HepG2 (cell line): ENCODE results near the gene BBIP1. TPM values are rescaled to one million over a fixed set of nuclear protein-coding genes. Genes with fewer than 3 reads are reported as not detected.

Source experiments
- ATAC-seq: fragments of 200-7000 bp; cut with Tn5 transposase; 3 replicates; pipeline ENCODE4 v1.9.1; 2020; ENCODE audit warnings: mild to moderate bottlenecking, moderate library complexity
- BruUV-seq: library from RNA; stranded (reverse); fragments of 400-500 nt; replicated peaks from 2 replicates; lab custom pipeline; 2021; lab: Mats Ljungman, UMichigan
- CTCF ChIA-PET: fragments of 300-600 bp; formaldehyde crosslinking; extraction: SDS; loops from one replicate; lab custom pipeline; 2021; ENCODE audit warnings: low total read pairs, inconsistent platforms, low intra/inter-chr PET ratio; lab: Yijun Ruan, JAX
- POLR2A ChIA-PET: fragments of 350-600 bp; sonication (Branson Sonifier 250); formaldehyde crosslinking; loops from one replicate; lab custom pipeline; 2020; ENCODE audit warnings: antibody characterized with exemption, inconsistent platforms; lab: Yijun Ruan, JAX
- DNase-seq: peaks from one replicate; pipeline ENCODE4 v3.0.0-alpha.2; 2015; ENCODE audit warnings: low spot score
- FAIRE-seq: peaks from 3 replicates; lab custom pipeline; 2011; peaks lifted over from hg19 to GRCh38; lab: Jason Lieb, UNC
- H2AFZ ChIP-seq: one replicate; pipeline ENCODE4 v1.6.1; 2011; ENCODE audit warnings: low read length, inconsistent platforms
- H3K27ac ChIP-seq: fragments of 300-600 bp; 3 replicates; pipeline ENCODE4 v1.8.0; 2011; ENCODE audit warnings: mixed run types, mild to moderate bottlenecking, mixed read lengths, low read length, inconsistent platforms; ENCODE audit not compliant: insufficient read depth; ENCODE audit errors: extremely low read length
- H3K27me3 ChIP-seq, 2 experiments: fragments of 200-600 bp in 1 of 2; 2 replicates in 1 of 2; 3 replicates in 1 of 2; pipeline versions ENCODE4 v1.6.0 to v1.8.0; 2011; ENCODE audit warnings: low read length in 2 of 2, mild to moderate bottlenecking in 2 of 2, moderate library complexity in 2 of 2, inconsistent platforms in 1 of 2; ENCODE audit not compliant: insufficient read depth in 2 of 2, control insufficient read depth in 1 of 2
- H3K36me3 ChIP-seq, 2 experiments: fragments of 200-600 bp in 1 of 2; replicated peaks in 1 of 2; 2 replicates in 1 of 2; 3 replicates in 1 of 2; pipeline versions ENCODE4 v1.5.1 to v1.8.0; 2011; ENCODE audit warnings: low read length in 2 of 2, inconsistent platforms in 1 of 2; ENCODE audit not compliant: insufficient read depth in 2 of 2, control insufficient read depth in 1 of 2
- H3K4me1 ChIP-seq: 2 replicates; pipeline ENCODE4 v1.5.1; 2012; ENCODE audit warnings: low read length, inconsistent platforms; ENCODE audit not compliant: insufficient read depth
- H3K4me2 ChIP-seq: 2 replicates; pipeline ENCODE4 v1.6.0; 2011; ENCODE audit warnings: low read depth, low read length, inconsistent platforms
- H3K4me3 ChIP-seq, 3 experiments: fragments of 200-600 bp in 1 of 3; sonication (generic), shearing (Covaris generic) in 1 of 3; replicated peaks in 1 of 3; 2 replicates each; pipeline ENCODE4 v1.5.1; 2011 to 2016; ENCODE audit warnings: low read length in 3 of 3, inconsistent platforms in 2 of 3, low read depth in 2 of 3, mild to moderate bottlenecking in 2 of 3, control low read depth in 1 of 3, mixed read lengths in 1 of 3; ENCODE audit not compliant: insufficient read depth in 1 of 3
- H3K79me2 ChIP-seq: one replicate; pipeline ENCODE4 v1.6.1; 2011; ENCODE audit warnings: low read length, inconsistent platforms; ENCODE audit not compliant: insufficient read depth
- H3K9ac ChIP-seq: 2 replicates; pipeline ENCODE4 v1.6.0; 2011; ENCODE audit warnings: mild to moderate bottlenecking, low read depth, low read length, inconsistent platforms; ENCODE audit not compliant: insufficient read depth
- H3K9me3 ChIP-seq: 2 replicates; pipeline ENCODE4 v1.5.1; 2012; ENCODE audit warnings: mild to moderate bottlenecking, low read length
- H4K20me1 ChIP-seq: 2 replicates; pipeline ENCODE4 v1.6.0; 2011; ENCODE audit warnings: inconsistent platforms, mild to moderate bottlenecking, low read length, moderate library complexity; ENCODE audit not compliant: insufficient read depth
- NFYC ChIP-seq: IDR thresholded peaks from 2 replicates; pipeline ENCODE4 v1.6.1; 2016; ENCODE audit warnings: missing genetic modification reagents, missing compliant biosample characterization
- SP1 ChIP-seq, 2 experiments: fragments of 450-650 bp in 1 of 2; sonication (generic) in 1 of 2; formaldehyde crosslinking in 1 of 2; IDR thresholded peaks; 2 replicates each; pipeline versions ENCODE4 v1.4.0 to v1.6.1; 2016 to 2020; ENCODE audit warnings: missing genetic modification reagents in 1 of 2
- TFE3 ChIP-seq: IDR thresholded peaks from 2 replicates; pipeline ENCODE4 v1.6.1; 2016
- TRIM22 ChIP-seq: fragments of 450-650 bp; IDR thresholded peaks from 2 replicates; pipeline ENCODE4 v1.6.1; 2017
- ZNF17 ChIP-seq: sonication (generic); formaldehyde crosslinking; IDR thresholded peaks from 2 replicates; pipeline ENCODE4 v1.5.0; 2020; ENCODE audit warnings: mild to moderate bottlenecking, missing genetic modification reagents
- ZNF546 ChIP-seq: sonication (generic); formaldehyde crosslinking; conservative IDR thresholded peaks from 2 replicates; pipeline ENCODE4 v1.8.1; 2023; ENCODE audit warnings: mild to moderate bottlenecking, missing genetic modification reagents
- ZNF674 ChIP-seq: sonication (generic); formaldehyde crosslinking; IDR thresholded peaks from 2 replicates; pipeline ENCODE4 v1.5.0; 2020; ENCODE audit warnings: low read depth, mild to moderate bottlenecking, missing genetic modification reagents
- ZNF775 ChIP-seq: sonication (generic); formaldehyde crosslinking; IDR thresholded peaks from 2 replicates; pipeline ENCODE4 v1.4.0; 2020; ENCODE audit warnings: missing genetic modification reagents, mild to moderate bottlenecking, moderate library complexity, borderline replicate concordance
- WGBS: methylation state at CpG from one replicate; pipeline ENCODE4 v1.1.6; 2017; ENCODE audit warnings: low lambda C conversion rate; 5-methylcytosine and 5-hydroxymethylcytosine counted together
- in situ Hi-C: cut with HindIII; loops from 2 replicates; pipeline ENCODE4 v1.10.0; 2017; ENCODE audit warnings: low pct_unique_long_range_greater_than_20kb; ENCODE audit not compliant: extremely low pct_ligation_motif_present
- intact Hi-C: fragments of 100-400 bp; cut with micrococcal nuclease; formaldehyde crosslinking; loops from one replicate; pipeline ENCODE4 v1.10.0; 2022; ENCODE audit not compliant: unreplicated experiment
- polyA plus RNA-seq, 8 experiments: library from polyadenylated mRNA; depleted of rRNA in 3 of 8; stranded (reverse) in 7 of 8; unstranded in 1 of 8; fragments of >200 nt; fragmentation: Illumina TruSeq in 4 of 8; extraction: Trizol in 4 of 8; gene quantifications; 2 replicates each; pipeline versions ENCODE4 v1.2.1 to v1.2.3, GENCODE V29; 2011 to 2016; ENCODE audit warnings: low read depth in 4 of 8, missing spikeins in 1 of 8, mixed read lengths in 1 of 8; ENCODE audit not compliant: insufficient read depth in 1 of 8
- total RNA-seq, 5 experiments: library from RNA; depleted of rRNA; stranded (reverse); fragments of >200 nt; fragmentation: Illumina TruSeq; extraction: Trizol; gene quantifications; 2 replicates each; pipeline ENCODE4 v1.2.3, GENCODE V29; 2016; ENCODE audit warnings: low read depth in 1 of 5
- TF ChIP-seq, protein P1 (sequence below): IDR thresholded peaks from 2 replicates; pipeline ENCODE4 v1.6.1; 2016; ENCODE audit warnings: control low read depth

The BBIP1 gene
- total and polyA plus RNA-seq, 2 of the 13 experiments (the other 11 are each of a cell fraction or from before 2014, with no cell fraction given), result 18.3 to 24.1 TPM

- peaks cover 30% of the 10 kb centered on the region for H3K79me2 ChIP-seq
- CTCF ChIA-PET, result no interaction called here
- POLR2A ChIA-PET, result interaction anchor here (1.6 kb wide), 1 partner anchor 30 kb away, joined by 6 read pairs; no protein-coding TSS in a partner anchor
These were observed 43.0 kb downstream of the BBIP1 start for GRCh38 chr10:110876000-110876399.

More at GRCh38 chr10:110876000-110876399, 43.0 kb downstream of the BBIP1 start:
- no peak overlapping the region for H3K27ac ChIP-seq
- DNase-seq (no peak), FAIRE-seq (no peak), ATAC-seq (no peak)
- no peak overlapping the region for H2AFZ ChIP-seq
- H4K20me1 ChIP-seq, result peaks cover 6% of the 10 kb centered on the region; the same call in 1 of the 2 replicates
- H3K9ac ChIP-seq, result no peak overlapping the region
- BruUV-seq, result no TSS peak
- no peaks in the 10 kb centered on the region for H3K27me3 ChIP-seq
- intact Hi-C loops (no loop called here), in situ Hi-C loops (loop anchor here (25.0 kb wide), 1 partner anchor 264 kb away; no protein-coding TSS in a partner anchor)
- TF ChIP-seq ZNF674 (CRISPR knock-in tag) (no peak), ZNF17 (CRISPR knock-in tag) (no peak), TRIM22 (no peak), SP1 (IDR thresholded peaks at IDR 0.05) (no peak), SP1 (CRISPR knock-in tag; IDR thresholded peaks at IDR 0.05) (no peak), ZNF775 (CRISPR knock-in tag) (no peak), NFYC (no peak), ZNF546 (CRISPR knock-in tag) (no peak), TFE3 (CRISPR knock-in tag) (no peak)
- TF ChIP-seq, protein P1, sequence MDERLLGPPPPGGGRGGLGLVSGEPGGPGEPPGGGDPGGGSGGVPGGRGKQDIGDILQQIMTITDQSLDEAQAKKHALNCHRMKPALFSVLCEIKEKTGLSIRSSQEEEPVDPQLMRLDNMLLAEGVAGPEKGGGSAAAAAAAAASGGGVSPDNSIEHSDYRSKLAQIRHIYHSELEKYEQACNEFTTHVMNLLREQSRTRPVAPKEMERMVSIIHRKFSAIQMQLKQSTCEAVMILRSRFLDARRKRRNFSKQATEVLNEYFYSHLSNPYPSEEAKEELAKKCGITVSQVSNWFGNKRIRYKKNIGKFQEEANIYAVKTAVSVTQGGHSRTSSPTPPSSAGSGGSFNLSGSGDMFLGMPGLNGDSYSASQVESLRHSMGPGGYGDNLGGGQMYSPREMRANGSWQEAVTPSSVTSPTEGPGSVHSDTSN (CRISPR knock-in tag), result no peak
- H3K4me2 ChIP-seq, result no peak overlapping the region
- peaks cover 34% of the 10 kb centered on the region for H3K4me1 ChIP-seq
- WGBS, result 95% methylated on average over 2 of the region's 2 CpGs
- H3K36me3 ChIP-seq, result peaks cover 2 to 21% of the 10 kb centered on the region in 2 experiments
- H3K9me3 ChIP-seq, result no peaks in the 10 kb centered on the region
- H3K4me3 ChIP-seq, result no peak overlapping the region
